ENCODE data around the gene CNEP1R1. TPM values are rescaled to one million over a fixed set of nuclear protein-coding genes. Genes with fewer than 3 reads are reported as not detected.

CNEP1R1 gene
- total RNA-seq, 2 donors from 2014 or later: 32.6 to 32.8 TPM

DNA sequence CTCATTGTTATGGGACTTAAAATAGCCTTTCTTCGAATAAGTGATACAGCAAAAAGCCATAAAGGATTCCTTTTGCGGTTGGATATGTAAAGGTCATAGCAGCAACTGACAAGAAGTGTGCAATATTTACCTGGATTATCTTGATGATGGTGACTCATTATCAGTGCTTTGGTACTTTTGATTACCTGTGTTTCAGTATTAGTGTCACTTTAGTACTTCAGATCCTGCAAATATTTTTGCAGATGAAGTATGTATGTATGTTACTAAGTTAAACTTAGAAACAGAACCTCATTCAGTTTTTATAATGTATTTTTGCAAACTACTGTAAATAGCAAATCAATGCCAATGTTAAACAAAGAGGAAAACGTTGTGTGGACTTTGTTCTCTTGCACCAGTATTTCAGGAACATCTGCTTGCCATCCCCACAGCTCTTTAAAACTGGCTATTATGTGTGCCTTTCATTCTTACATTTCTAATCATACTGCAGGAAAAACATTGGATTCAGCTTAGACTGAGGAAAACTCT lies 10.5 kb downstream of the CNEP1R1 start:
- DNase-seq (no peak), ATAC-seq (no peak)
- Mint-ChIP-seq H3K4me1 (peaks cover 14% of the 10 kb centered on the region), H3K36me3 (ENCODE audit: low read depth) (peaks cover 6% of the 10 kb centered on the region), H3K27ac (no peak overlapping the region), H3K27me3 (no peaks in the 10 kb centered on the region), H3K4me3 (no peak overlapping the region)
- H3K9me3 ChIP-seq (ENCODE audit: control insufficient read depth, low read length, poor library complexity, severe bottlenecking): no peaks in the 10 kb centered on the region

DNA sequence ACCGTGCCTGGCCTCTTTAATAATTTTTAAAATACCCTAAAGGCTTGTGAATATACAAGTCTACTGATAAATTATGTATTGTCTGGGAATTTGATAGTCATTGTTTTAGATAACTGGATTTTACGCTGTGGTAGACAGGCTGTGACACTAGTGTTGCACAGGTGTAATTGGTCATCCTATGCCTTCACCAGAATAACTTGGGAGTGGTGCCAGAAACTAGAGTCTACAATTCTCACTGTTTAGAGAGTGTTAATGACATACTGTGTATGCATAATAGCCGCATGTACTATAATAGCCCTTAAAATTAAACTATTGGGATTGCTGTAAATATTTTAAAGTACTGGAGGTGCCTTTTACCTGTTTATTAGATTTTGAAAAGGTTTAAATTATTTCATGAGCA lies 11.4 kb downstream of the CNEP1R1 start:
- H3K27me3 Mint-ChIP-seq: no peaks in the 10 kb centered on the region
- no peak overlapping the region for H3K4me3 Mint-ChIP-seq
- peaks cover 6% of the 10 kb centered on the region for H3K36me3 Mint-ChIP-seq (ENCODE audit: low read depth)
- ATAC-seq (no peak), DNase-seq (no peak)
- H3K27ac Mint-ChIP-seq: peak overlapping the region; percentile 29
- peaks cover 10% of the 10 kb centered on the region for H3K4me1 Mint-ChIP-seq
- no peaks in the 10 kb centered on the region for H3K9me3 ChIP-seq (ENCODE audit: control insufficient read depth, low read length, poor library complexity, severe bottlenecking)

DNA sequence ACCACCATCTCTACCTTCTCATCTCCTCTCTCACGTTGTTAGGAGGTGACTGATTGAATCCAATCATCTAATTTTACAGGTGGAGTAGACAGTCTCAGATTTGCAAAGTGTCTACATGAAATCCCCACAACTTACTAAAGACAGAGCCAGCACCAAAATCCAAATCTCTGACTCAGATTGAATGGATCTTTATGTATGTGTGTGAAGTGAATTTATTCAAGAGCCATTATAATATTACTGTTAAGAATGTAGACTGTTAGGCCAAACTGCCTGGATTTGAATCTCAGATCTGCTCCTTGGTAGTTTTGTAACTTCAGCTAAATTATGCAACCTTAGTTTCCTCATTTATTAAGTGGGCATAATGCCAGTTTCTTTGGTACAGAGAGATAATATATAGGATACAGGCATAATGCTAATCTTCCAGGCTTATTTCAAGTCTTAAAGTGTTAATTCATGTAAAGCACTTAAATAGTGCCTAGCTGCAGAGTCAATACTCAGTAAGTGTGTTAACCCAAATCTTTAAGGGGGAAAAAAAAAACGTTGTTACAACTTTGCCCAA lies 12.7 kb downstream of the CNEP1R1 start:
- H3K4me3 Mint-ChIP-seq: no peak overlapping the region
- ATAC-seq (no peak), DNase-seq (no peak)
- peaks cover 3% of the 10 kb centered on the region for H3K27me3 Mint-ChIP-seq
- H3K27ac Mint-ChIP-seq: no peak overlapping the region
- no peaks in the 10 kb centered on the region for H3K9me3 ChIP-seq (ENCODE audit: control insufficient read depth, low read length, poor library complexity, severe bottlenecking)
- H3K4me1 Mint-ChIP-seq: peaks cover 6% of the 10 kb centered on the region
- H3K36me3 Mint-ChIP-seq (ENCODE audit: low read depth): peaks cover 2% of the 10 kb centered on the region

DNA sequence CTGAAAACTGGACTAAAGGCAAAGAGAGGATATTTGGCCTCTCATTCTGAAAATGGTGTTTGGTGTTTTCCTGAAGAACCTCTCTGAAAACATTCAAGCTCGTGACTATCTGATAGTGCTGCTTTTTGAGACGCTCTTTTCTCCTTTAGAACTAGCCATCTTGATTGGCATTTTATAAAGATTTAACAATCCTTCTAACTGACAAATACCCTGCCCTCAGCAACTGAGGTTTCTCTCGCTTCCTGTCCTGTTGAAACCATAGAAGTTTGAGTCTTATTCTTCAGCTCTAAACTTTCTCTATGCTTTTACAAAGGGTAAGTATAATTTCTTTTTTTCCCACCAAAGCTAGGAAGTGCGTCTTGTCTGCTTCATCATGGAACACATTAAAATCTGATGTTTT lies 13.3 kb downstream of the CNEP1R1 start:
- no peak overlapping the region for H3K4me3 Mint-ChIP-seq
- no peak overlapping the region for H3K27ac Mint-ChIP-seq
- peaks cover 2% of the 10 kb centered on the region for H3K36me3 Mint-ChIP-seq (ENCODE audit: low read depth)
- peaks cover 6% of the 10 kb centered on the region for H3K4me1 Mint-ChIP-seq
- ATAC-seq (no peak), DNase-seq (no peak)
- H3K27me3 Mint-ChIP-seq: peaks cover 9% of the 10 kb centered on the region
- H3K9me3 ChIP-seq (ENCODE audit: control insufficient read depth, low read length, poor library complexity, severe bottlenecking): no peaks in the 10 kb centered on the region

DNA sequence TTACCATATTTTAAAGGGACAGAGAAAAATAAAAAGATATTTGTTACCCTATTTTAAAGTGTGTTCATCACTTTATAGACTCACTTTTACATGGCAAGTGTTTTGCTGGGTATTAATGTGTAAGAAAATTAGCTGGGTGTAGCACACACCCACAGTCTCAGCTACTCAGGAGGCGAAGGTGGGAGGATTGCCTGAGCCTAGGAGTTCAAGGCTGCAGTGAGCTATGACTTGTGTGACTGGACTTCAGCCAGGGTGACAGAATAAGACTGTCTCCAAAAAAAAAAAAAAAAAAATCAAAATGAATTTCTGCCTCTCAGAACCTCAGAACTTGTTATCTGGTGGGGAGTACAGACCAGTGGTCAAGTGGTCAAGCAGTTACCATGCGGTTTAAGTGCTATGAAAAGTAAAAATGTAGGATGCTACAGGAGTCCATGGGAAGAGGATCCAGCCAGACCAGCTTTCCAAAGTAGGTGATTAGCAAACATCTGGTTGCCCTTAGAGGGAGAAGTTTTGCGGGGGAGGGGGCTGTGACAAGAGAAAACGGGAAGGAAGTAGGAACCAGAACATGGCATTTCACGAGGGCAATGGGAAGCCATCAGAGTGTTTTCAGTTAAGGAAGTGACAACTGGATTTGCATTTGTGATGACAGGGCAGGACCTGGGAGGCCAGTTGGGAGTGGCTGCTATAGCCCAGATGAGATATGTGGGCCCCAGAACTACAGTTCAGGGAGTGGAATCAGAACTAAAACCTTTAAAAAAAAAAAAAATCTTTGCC lies 13.9 kb downstream of the CNEP1R1 start:
- Mint-ChIP-seq H3K27me3 (peaks cover 15% of the 10 kb centered on the region), H3K4me1 (peaks cover 6% of the 10 kb centered on the region), H3K4me3 (no peak overlapping the region), H3K27ac (peak overlapping the region; percentile 51), H3K36me3 (ENCODE audit: low read depth) (peaks cover 2% of the 10 kb centered on the region)
- no peaks in the 10 kb centered on the region for H3K9me3 ChIP-seq (ENCODE audit: control insufficient read depth, low read length, poor library complexity, severe bottlenecking)
- ATAC-seq (no peak), DNase-seq (no peak)

DNA sequence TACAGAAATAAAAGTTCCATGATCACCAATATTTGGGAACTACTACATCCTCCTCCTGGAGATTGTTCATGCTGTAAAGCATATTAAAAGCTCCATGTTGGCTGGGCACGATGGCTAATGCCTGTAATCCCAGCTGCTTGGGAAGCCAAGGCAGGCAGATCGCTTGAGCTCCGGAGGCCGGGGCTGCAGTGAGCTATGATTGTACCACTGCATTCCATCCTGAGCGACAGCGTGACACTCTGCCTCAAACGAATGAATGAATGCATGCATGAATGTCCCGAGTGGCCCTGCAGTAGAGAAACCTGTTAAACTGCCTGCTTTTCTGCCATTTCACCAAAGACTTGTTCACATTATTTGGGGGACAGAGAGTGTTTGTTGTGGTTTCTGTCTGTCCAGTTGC lies 15.0 kb downstream of the CNEP1R1 start:
- Mint-ChIP-seq H3K27ac (peak overlapping the region; percentile 51), H3K36me3 (ENCODE audit: low read depth) (peaks cover 2% of the 10 kb centered on the region), H3K4me3 (no peak overlapping the region), H3K4me1 (peaks cover 6% of the 10 kb centered on the region), H3K27me3 (peaks cover 25% of the 10 kb centered on the region)
- H3K9me3 ChIP-seq (ENCODE audit: control insufficient read depth, low read length, poor library complexity, severe bottlenecking): no peaks in the 10 kb centered on the region
- no peak for DNase-seq
- no peak for ATAC-seq

DNA sequence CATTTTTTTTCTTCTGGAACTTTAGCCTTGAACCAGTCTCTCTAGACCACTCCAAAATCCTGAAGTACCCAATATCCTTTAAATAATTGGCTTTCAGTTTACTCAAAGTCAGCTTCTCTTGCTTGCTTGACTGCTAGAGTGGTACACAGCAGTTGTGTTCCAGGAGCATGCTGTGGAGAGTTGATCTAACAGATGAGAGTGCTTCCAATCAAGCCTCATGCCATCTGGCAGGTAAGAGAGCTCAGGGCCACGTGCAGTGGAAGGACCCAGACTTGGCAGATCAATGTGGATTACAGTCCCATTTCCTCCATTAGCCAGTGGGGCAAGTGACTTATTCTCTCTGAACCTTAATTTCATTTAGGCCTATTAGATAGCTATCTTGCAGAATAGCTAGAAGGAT lies 15.7 kb downstream of the CNEP1R1 start:
- no peak for ATAC-seq

DNA sequence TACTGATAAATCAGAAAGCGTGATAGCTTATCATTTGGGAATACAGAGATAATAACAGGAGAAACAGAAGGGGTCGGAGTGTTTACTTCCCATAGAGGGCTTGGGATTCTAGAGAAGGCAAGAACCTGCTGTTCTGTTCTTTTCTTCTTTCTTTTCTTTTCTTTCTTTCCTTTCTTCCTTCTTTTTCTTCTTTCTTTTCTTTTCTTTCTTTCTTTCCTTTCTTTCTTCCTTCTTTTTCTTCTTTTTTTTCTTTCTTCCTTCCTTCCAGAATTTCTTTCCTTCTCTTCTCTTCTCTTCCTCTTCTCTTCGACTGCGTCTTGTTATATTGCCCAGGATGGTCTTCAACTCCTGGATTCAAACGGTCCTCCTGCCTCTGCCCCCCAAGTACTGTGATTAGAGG lies 18.3 kb downstream of the CNEP1R1 start:
- H3K36me3 Mint-ChIP-seq (ENCODE audit: low read depth): peaks cover 1% of the 10 kb centered on the region
- ATAC-seq (no peak), DNase-seq (no peak)
- peaks cover 1% of the 10 kb centered on the region for H3K4me1 Mint-ChIP-seq
- no peaks in the 10 kb centered on the region for H3K9me3 ChIP-seq (ENCODE audit: control insufficient read depth, low read length, poor library complexity, severe bottlenecking)
- H3K4me3 Mint-ChIP-seq: no peak overlapping the region
- H3K27ac Mint-ChIP-seq: no peak overlapping the region
- H3K27me3 Mint-ChIP-seq: peaks cover 40% of the 10 kb centered on the region

More for the DNA sequence above, 15.7 kb downstream of the CNEP1R1 start:
- Mint-ChIP-seq H3K4me3 (no peak overlapping the region), H3K4me1 (peaks cover 6% of the 10 kb centered on the region), H3K27me3 (peaks cover 29% of the 10 kb centered on the region), H3K27ac (no peak overlapping the region), H3K36me3 (ENCODE audit: low read depth) (peaks cover 2% of the 10 kb centered on the region)
- no peak for DNase-seq
- H3K9me3 ChIP-seq (ENCODE audit: control insufficient read depth, low read length, poor library complexity, severe bottlenecking): no peaks in the 10 kb centered on the region

DNA sequence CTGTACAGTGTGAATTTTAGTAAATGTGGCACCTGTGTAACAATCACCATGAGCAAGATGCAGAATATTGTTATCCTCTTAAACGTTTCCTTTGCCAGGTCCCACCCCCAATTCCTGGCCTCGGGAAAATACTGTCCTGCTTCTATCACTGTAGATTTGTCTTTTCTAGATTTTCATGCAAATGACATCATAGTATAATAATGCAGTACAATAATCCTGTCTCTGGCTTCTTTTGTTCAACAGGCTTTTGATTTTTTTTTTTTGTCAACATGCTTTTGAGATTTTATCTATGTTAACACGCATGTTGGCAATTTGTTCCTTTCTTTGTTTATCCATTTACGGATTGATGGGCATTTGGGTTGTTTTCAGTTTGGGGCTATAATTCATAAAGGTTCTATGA lies 20.4 kb downstream of the CNEP1R1 start:
- Mint-ChIP-seq H3K4me1 (no peaks in the 10 kb centered on the region), H3K36me3 (ENCODE audit: low read depth) (no peaks in the 10 kb centered on the region), H3K4me3 (no peak overlapping the region), H3K27ac (peak overlapping the region; percentile 27), H3K27me3 (peaks cover 40% of the 10 kb centered on the region)
- H3K9me3 ChIP-seq (ENCODE audit: control insufficient read depth, low read length, poor library complexity, severe bottlenecking): no peaks in the 10 kb centered on the region
- DNase-seq (no peak), ATAC-seq (no peak)

DNA sequence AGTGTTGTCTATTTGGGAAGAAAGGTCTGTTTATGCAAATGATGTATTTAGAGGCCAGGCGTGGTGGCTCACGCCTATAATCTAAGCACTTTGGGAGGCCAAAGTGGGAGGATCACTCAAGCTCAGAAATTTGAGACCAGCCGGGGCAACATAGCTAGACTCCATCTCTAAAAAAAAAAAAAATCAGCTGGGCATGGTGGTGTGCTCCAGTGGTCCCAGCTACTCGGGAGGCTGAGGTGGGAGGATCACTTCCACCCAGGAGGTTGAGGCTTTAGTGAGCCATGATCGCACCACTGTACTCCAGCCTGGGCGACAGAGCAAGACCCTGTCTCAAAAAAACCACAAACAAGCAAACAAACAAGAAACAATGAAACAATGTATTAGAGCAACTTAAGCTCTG lies 21.8 kb downstream of the CNEP1R1 start:
- H3K9me3 ChIP-seq (ENCODE audit: control insufficient read depth, low read length, poor library complexity, severe bottlenecking): no peaks in the 10 kb centered on the region
- ATAC-seq: no peak
- Mint-ChIP-seq H3K27ac (peak overlapping the region; percentile 83), H3K4me3 (no peak overlapping the region), H3K27me3 (peaks cover 40% of the 10 kb centered on the region), H3K36me3 (ENCODE audit: low read depth) (peaks cover 2% of the 10 kb centered on the region), H3K4me1 (no peaks in the 10 kb centered on the region)
- DNase-seq: no peak

DNA sequence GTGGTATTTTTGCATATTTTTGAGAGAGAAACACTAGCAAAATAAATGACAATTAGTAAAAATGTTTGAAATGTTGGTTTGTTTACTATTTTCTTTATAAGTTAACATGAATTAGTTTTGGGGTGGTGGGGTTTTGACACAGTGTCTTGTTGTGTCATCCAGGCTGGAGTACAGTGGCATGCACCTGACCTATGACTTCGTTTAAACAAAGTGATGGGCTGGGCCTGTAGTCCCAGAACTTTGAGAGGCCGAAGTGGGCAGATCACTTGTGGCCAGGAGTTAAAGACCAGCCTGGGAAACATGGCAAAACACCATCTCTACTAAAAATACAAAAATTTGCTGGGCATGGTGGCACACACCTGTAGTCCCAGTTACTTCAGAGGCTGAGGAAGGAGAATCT lies 22.8 kb downstream of the CNEP1R1 start:
- Mint-ChIP-seq H3K4me1 (no peaks in the 10 kb centered on the region), H3K27me3 (peaks cover 35% of the 10 kb centered on the region)

DNA sequence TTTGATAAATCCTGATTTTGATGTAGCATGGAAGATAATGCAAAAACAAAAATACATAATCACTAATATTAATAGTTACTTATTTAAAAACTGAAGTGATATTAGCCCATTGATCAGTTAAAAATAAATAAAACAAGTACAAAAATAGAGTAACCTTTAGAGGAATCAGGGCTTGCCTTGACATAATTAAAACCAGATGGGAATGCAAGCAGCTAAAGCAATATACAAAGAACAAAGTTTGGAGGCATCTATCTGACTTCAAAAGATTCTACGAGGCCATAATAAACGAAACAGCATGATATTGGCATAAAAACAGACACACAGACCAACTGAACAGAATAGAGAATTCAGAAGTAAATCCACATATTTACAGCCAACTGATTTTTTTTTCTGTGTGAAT lies 25.8 kb downstream of the CNEP1R1 start:
- no peak for ATAC-seq
- H3K4me3 Mint-ChIP-seq: no peak overlapping the region
- no peaks in the 10 kb centered on the region for H3K4me1 Mint-ChIP-seq
- no peak for DNase-seq
- H3K27ac Mint-ChIP-seq: no peak overlapping the region
- H3K9me3 ChIP-seq (ENCODE audit: control insufficient read depth, low read length, poor library complexity, severe bottlenecking): no peaks in the 10 kb centered on the region
- peaks cover 2% of the 10 kb centered on the region for H3K36me3 Mint-ChIP-seq (ENCODE audit: low read depth)
- peaks cover 10% of the 10 kb centered on the region for H3K27me3 Mint-ChIP-seq

More for the DNA sequence above, 22.8 kb downstream of the CNEP1R1 start:
- DNase-seq: no peak
- no peaks in the 10 kb centered on the region for H3K9me3 ChIP-seq (ENCODE audit: control insufficient read depth, low read length, poor library complexity, severe bottlenecking)
- no peak overlapping the region for H3K4me3 Mint-ChIP-seq
- H3K27ac Mint-ChIP-seq: no peak overlapping the region
- peaks cover 2% of the 10 kb centered on the region for H3K36me3 Mint-ChIP-seq (ENCODE audit: low read depth)
- no peak for ATAC-seq

DNA sequence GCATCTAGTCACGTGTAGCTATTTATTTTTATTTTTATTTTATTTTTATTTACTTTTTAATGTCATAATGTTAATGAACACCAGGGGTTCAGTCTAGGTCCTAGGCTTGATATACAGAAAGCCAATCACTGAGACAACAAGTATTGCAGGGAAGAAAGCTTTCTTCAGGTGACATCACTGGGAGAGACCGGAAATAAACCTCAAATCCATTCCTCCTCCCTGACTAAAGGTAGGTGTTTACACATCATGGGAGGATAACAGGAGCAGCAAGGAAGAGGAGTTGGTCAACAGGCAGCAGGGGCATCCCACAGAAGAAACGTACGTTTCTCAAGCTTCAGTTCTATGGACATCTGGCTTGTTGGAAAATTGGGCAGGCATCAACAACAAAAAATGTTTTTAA lies 31.2 kb downstream of the CNEP1R1 start:
- no peak overlapping the region for H3K27ac Mint-ChIP-seq
- H3K27me3 Mint-ChIP-seq: no peaks in the 10 kb centered on the region
- no peaks in the 10 kb centered on the region for H3K9me3 ChIP-seq (ENCODE audit: control insufficient read depth, low read length, poor library complexity, severe bottlenecking)
- no peak for ATAC-seq
- no peak overlapping the region for H3K4me3 Mint-ChIP-seq
- H3K36me3 Mint-ChIP-seq (ENCODE audit: low read depth): peaks cover 1% of the 10 kb centered on the region
- H3K4me1 Mint-ChIP-seq: no peaks in the 10 kb centered on the region
- DNase-seq: no peak

All from T-helper 17 cell (primary cell).